Esophagus muscularis mucosa (tissue), 4 donors: ENCODE measurements around the gene COIL.

Source experiments
- CTCF ChIP-seq, 3 experiments: fragments of 200-600 bp in 2 of 3; fragments of 450-650 bp in 1 of 3; sonication (generic) in 2 of 3; IDR thresholded peaks; one replicate each; pipeline ENCODE4 v1.5.1; 2017 to 2019; ENCODE audit warnings: antibody characterized with exemption in 3 of 3, mild to moderate bottlenecking in 2 of 3, moderate library complexity in 1 of 3
- EP300 ChIP-seq: sonication (generic); formaldehyde crosslinking; IDR thresholded peaks from one replicate; pipeline ENCODE4 v1.6.1; 2017; ENCODE audit warnings: antibody characterized with exemption
- POLR2A ChIP-seq: fragments of 450-650 bp; IDR thresholded peaks from one replicate; pipeline ENCODE4 v1.6.1; 2017; ENCODE audit warnings: antibody characterized with exemption, moderate library complexity, mild to moderate bottlenecking, low read depth

DNA sequence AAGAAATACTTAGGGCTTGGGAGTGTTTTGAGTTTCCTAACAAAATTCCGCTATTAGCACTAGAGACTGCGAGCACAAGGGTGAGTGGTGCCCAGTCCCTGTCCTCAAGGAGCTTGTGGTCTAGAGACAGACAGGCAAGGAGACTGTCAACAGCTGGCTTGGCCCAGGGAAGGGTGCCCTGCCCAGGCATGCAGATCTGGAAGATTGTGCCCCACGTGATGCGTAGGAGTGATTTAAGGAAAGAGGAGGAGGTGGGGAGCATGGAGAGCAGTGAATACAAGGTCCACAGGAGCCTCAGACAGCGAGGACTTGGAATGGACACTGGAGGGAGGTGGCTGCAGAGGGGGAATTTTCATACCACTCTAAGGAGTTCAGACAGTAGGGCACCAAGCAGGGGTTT is 42.1 kb upstream of the COIL start:
- no peak for TF ChIP-seq EP300
- no peak for TF ChIP-seq CTCF (IDR thresholded peaks at IDR 0.05)
- no peak for TF ChIP-seq POLR2A
